Testis (tissue), 2 donors: ENCODE results near the gene APOC3.

ENCODE experiments used
- CTCF ChIP-seq, 3 experiments: fragments of 450-650 bp in 2 of 3; fragments of 200-600 bp in 1 of 3; sonication (generic) in 1 of 3; IDR thresholded peaks; one replicate each; pipeline ENCODE4 v1.5.1; 2016 to 2019; ENCODE audit warnings: antibody characterized with exemption in 3 of 3, mild to moderate bottlenecking in 2 of 3, moderate library complexity in 1 of 3
- POLR2A ChIP-seq: fragments of 450-650 bp; IDR thresholded peaks from one replicate; pipeline ENCODE4 v1.6.1; 2017; ENCODE audit warnings: antibody characterized with exemption, mild to moderate bottlenecking, moderate library complexity

GRCh38 chr11:116790167-116791001, 39.3 kb upstream of the APOC3 start:
- no peak for TF ChIP-seq CTCF (IDR thresholded peaks at IDR 0.05)
- no peak for TF ChIP-seq POLR2A
